ENCODE measurements around the gene JTB.

Gene JTB

DNA sequence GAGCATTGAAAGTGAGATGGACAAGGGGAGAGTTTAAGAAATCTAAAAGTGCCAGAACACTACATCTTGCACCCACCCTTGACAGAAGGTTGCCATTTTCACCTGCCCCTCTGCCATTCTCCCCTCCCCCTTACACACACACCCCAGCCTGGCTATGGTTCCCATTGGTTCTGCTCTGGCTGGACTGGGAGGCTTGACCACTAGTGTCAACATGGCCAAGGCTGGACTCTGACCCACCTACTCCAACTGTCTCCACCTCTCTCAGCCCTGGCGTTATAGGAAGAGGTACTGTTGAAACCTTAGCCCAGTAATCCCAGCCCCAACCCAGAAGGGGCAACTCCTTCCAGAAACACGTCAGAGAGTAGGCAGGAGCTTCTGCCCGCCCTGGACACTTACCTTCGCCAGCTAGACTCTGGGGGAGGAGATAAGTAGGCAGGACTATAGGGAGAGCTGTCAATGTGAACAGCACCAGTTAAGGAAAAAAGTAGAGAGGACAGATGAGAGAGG, 23.6 kb downstream of the JTB start:
- no peak for DNase-seq

DNA sequence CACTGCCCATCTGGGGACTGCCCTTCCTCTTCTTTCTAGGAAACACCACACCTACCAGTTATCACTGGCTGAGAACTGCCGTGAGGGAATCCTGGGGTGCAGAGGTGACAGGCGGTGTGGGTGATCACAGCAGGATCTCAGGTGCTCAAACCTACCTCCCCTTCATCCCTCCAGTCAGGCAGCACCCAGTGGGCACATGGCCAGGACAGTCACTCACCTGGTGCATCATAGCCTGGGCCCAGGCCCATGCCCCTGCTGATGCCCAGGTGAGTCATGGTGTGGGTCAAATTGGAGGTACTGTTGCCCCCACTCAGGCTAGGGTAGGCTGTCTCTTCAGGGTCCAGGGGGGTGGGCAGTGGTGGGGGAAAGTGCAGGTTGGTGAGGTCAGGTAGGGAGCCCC, 25.7 kb downstream of the JTB start:
- no peak for DNase-seq

DNA sequence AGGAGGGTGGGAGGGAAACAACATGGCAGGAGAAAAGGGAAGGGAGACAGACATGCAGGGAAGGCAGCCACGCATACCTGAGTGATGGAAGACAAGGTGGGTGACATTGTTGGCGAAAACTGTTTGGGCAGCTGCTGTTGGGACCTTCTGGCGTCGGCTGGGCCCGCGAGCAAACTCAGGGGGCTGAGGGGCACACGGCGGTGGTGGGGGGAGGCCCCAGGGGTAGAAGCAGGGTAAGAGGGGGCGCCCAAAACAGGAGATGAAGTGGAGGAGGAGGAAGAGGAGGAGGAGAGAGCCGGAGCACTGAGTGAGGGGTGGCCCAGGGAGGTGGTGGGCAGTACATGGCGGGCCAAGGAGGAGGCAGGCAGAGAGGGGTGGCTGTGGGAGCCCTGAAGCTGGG, 26.3 kb downstream of the JTB start:
- no peak for DNase-seq

DNA sequence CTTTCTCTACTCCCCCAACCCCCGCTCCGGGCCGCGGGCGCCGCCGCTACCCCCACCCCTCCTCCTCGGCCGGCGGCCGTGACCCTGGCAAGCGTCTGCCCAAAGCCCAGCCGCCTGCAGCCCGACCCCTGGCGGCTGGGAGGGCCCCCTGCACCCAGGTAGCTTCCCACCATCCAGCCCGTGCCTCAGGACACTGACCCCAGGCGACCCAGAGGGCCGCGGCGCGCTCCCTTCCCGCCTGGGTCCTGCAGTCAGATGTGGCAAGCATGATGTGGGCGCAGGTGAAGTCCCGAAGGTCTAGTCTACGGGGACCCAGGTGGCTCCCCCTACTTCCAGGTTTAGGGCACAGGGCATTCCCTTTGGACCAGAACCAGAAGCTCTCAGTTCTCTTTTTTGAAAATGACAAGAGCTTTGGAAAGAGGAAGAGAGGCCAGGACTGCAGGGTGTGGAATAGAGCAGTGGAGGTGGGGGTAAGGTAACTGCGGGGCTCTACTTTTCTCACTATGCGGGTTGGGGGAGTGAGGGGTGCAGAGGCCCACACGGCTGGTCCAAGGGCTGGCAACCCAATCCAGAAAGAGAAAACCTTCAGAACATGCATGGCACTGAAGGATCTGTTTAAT, 30.7 kb downstream of the JTB start, which contains the start of gene DENND4B:
Gene DENND4B (minus strand): TSS at position 97 of the 620 bp plus-strand sequence. CDS start 2,344 bp downstream, outside the sequence.
- peak; percentile 78 for DNase-seq

DNA sequence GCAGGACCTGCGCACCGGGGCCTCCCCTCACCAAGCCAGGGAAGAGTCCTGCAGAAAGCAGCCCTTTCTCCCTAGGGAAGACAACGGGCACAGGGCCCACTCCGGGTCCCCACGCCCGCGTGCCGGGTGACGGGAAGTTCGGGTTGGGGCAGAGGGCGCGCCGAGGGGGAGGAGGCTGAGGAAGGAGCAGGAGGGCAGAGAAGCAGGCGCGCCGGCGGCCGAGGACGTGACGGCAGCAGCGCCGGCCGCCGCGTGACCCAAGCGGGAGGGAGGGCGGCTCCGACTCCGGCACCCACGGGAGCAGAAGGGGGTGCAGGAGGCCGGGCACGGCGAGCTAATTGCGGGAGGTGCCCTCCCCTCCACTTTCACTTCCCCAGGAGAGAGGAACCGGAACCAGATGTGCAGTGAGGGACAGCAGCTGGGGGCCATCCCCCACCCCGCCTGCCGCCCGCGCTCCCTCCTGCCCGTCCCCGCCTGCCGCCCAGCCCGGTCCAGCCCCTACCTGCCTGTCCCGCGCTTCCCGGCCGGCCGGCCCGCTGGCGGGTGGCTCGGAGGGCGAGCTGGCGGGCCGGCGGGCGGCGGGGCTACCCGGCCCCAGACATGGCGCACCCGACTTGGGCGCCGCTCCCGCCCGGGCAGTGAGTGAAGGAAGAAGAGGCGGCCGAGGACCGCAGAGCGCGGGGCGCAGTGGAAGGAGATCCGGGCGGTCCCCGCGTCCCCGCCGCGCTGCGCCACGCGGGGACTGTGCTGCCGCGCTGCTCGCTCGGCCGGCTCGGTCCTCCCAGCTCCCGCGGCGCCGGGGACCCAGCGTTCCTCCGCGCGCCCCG, 31.5 kb downstream of the JTB start:
- DNase-seq = peak; percentile 79

DNA sequence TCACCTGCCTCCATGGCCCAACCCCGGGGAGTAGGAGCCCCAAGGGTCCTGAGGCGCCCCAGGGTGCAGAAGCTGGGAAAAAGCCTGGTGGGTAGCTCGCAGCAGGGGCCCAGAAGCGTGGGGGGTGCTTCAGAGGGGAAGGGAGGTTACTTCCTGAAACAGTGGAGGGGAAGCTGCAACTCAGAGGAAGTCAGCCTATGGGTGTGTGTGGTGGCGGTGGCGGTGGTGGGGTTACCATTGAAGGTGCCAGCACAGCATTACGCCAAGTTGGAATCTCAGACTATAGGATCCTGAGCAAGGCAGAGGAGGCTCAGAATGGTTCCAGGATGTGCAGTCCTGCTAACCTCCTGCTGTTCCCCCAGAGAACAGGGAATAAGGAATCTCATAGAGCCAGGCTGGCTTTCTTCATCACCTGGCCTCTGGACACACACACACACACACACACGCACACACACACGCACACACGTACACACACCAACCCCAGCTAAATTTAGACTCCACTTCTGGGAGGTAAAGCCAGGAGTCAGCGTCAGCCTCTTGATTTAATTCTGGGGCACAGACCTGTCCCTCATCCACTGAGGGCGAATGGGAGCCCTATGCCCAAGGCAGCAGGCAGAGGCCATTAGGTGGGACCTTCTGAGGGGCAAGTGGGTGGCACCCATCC, 32.2 kb downstream of the JTB start:
- peak; percentile 62 for DNase-seq

DNA sequence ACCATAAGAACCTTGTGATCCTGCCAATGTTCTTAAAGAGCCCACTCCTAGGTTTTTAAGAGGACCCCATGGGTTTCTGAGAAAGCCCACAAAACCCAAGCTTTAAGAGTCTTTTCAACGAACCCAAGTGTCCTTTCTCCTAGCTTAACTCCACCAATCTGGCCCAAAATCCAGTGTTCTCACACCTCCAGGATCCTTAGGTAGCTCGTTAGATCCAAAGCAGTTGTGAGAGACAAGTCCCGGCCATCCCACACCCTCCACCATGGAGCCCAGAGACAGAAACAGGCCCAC, 32.7 kb downstream of the JTB start:
- no peak for DNase-seq

DNA sequence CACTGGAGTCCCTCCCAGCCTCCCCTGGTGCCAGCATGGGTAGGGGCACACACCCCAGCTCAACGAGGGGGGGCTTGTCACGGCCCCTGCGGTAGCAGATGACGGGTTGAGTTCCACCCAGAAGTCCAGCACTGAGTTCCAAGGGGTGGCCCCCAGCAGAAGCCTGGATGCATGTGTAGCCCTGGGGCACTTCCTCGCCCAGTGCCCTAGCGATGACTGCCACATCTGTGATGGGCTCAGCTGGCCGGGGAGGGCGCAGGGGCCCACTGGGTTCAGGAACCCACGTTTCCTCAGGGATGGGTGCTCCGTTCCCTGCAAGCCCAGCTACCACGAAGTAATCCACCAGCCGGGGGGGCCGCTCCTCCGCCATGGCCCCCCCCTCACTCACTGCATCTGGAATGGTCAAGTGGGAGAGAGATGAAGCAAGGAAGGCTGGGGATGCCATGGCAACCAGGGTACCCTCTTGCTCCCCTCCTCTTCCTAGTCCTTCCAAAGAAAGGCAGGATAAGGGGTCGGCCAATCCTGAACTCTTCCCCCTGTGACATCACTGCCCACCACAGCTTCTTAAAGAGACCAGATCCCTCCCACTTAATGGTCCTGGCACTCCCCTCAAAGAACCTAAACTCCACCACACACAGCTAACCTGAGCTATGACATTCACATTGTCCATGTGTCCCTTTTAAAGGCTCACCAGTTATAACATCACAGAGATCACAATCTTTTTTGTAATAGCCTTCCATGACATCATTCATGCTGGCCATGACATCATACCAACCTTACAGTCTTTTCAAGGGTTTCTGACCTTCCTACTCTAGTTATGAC, 33.3 kb downstream of the JTB start:
- no peak for DNase-seq

DNA sequence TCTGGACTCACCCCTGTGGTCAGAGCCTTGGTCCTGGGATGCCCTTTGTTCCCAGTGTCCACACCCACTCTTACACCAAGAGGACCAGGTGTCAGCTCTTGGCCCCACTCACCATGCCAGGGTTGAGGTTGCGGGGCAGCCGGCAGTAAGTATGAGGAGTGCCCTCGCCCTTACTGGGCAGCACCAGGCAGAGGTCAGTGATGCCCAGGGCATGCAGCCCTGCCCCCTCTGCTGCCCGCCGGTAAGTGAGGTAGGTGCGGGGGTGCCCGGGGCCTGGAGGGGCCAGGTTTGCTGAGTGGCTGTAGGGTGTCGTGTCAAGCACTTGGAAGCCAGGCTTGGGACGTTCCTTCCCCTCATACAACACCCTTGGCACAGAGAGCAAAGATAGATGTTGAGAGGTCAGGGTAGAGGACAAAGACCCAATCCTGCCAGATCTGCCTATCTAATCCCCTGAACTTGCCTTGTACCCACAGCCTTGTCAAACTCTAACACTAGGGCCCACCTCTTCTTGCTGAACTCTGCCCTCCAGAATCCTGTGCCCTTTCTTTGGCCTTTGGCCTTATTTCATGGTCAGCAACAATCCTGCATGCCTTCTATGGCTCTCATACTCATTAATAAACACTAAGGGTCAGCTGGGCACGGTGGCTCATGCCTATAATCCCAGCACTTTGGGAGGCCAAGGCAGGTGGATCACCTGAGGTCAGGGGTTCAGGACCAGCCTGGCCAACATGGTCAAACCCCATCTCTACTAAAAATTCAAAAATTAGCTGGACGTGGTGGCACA, 34.5 kb downstream of the JTB start:
- DNase-seq = no peak

DNA sequence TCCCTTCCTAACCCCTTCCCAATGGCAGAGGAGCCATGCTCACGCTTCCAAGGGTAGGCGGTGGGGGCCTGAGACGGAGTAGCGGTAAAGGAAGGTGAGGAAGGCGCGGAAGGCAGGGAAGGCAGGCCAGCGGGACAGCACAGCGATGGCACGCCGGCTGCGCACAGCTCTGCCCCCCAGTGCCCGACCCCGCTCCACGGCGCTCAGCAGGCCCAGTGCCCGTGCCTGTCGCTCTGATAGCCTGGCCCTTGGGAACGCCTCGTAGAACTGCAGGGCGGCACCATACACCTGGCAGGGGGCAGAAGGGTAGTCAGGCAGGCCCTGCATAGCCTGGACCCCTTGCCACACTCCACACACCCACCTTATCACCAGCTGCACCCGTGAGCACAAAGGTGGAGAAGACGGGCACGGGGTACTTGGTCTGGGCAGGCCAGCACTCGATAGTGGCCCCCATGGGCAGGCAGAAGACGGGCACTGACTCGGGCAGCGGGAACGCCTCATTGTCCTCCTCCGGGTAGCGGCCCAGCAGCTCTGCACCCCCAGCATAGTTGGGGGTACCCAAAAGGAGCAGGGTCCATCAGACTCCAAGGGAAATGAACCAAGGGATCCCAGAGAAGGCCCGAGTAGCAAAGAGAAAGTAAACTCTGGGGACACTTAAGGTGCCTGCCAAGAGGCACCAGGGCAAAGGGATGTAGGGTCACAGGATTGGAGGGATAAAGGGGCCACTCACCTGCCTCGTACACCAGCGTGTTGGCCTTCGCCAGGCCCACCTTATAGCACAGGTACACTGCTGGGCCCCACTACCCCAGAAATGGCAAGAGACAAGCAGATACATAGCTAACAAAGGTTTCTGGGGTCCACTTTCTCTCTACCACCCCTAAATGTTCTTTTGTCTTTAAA, 35.4 kb downstream of the JTB start:
- DNase-seq = no peak

DNA sequence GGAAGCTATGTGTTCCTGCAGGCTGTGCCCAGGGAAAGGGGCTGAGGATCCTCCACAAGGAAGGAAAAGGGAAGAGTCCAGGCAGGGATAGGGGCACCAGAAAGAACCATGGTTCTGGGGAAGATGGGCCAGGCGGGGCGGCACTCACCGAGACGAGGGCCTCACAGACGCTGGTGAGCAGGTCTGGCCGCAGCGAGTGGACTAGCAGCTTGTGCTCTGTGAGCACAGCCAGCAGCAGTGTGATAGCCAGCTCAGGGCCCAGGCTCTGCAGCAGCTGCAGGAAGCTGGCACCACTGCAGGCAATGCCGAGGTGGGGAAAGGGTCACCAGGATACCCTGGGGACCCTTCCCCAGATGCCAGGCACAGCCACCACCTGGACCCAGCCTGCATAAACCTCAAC, 36.7 kb downstream of the JTB start:
- DNase-seq = no peak

DNA sequence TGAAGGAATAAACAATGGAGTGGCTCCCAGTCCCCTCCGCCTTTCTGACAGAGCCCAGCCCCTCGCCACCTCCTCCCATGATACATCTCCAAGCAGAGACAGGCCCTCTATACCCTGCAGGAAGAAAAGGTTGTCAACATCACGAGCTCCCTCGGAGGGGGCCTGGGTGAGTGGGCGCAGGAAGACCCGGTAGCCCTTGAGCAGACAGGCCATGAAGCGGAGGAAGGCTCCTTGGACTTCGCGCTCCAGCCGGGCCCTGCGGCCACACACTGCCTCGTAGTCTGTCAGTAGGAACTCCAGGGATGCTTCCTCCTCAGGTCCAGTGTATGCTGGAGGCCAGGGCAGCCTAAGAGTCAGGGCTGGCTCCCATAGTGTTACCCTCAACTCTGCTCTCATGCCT, 38.0 kb downstream of the JTB start:
- DNase-seq = no peak

DNA sequence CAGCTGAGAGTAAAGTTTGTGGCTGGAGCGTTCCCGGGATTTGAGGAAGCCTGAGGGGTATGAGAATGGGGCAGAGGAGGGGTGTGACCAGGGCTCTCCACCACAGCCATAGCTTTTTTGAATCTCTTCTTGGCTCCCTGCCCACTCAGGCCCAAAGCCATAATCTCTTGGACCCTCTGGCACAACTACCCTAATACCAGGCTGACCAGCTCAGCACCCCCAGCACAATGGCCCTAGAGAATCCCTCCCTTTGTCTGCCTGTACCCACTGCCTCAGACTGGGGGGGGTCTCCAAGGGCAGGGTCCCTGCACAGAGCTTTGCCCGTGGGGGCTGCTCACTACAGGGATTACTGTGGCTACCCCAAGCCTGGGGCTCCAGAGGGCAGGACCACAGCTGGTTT, 38.5 kb downstream of the JTB start:
- no peak for DNase-seq

DNA sequence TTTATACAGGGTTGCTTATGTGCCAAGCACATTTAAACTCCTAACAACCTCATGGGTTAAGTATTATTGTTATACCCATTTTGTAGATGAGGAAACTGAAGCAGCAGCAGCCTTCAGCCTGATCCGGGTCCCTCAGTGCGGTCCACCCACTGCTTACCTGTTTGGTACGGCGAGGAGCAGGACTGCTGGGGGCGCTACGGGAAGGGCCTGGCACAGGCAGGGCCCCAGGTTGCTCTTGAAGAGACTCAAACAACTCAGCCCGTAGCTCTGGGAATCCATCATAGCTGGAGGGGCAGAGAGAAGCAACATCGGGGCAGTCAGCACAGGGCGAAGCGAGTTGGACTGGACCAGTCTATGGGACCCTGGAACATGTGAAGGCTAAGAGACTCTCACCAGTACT, 40.1 kb downstream of the JTB start:
- DNase-seq = no peak

DNA sequence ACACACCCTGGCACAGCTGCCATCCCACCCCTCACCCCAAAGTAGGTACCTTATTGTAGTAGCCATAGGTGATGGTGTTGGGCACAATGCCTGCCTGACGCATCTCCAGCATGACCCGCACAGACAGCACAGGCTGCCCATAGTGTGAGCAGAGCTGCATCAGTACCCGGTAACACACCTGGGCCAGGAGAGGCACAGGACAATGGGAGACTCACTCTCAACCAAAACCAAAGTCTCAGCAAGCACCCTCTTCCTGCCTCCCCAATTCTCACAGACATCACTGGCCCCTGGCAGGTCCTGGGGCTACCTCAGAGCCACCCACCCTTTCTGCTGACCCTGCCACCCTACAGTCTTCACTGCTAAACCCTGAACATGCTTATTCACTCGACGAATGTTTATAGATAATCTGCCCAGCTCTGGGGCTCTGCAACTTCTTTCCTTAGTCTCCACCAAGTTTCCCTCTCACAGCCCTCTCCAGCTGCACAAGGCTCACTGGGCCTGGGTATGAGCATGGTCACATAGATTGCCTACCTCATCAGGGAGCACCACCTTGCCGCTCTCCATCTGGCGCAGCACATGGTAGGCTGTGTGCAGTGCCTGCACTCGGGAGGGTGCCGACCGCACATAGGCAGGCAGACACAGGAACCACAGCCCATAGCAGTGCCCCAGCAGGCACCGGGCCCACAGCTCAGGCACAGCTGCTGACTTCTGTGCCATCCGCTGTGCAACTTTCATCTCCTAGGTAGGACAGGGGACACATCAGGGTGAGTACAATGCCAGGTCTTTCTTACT, 41.3 kb downstream of the JTB start:
- DNase-seq = no peak

DNA sequence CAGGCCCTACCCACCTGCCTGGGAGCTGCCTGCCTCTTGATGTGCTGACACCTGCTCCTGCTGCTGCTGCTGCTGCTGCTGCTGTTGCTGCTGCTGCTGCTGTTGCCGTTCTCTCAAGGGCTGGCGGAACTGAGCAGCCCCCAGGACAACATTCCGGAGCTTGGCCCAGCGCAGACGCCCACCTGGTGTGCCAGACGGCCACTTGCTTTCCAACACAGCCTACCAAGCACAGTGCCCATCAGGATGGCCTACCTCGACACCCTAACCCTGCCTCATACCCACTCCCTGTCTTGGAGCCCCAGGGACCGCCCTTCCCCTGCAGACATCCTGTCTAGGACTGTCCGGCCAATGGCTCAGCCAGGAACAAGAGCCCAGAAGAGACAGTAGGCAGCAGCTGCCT, 42.7 kb downstream of the JTB start:
- no peak for DNase-seq

DNA sequence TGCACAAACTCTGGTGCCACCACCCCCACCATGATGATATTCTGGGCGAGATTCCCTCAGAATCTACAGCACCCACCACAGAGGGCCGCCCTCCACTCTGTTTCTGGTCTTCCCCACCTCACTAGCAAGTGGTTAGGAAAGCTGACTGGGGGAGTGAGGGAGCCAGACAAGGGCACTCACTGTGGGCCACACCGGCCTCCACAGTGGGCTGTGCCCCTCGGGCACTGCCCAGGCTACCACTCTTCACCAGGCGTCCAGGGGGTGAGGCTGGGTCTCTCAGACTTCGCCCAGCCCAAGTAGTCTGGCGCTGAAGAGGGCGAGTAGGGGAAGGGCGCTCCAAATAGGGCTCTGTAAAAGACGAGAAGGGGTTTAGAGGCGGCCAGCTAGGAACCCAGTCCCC, 43.5 kb downstream of the JTB start:
- no peak for DNase-seq

DNA sequence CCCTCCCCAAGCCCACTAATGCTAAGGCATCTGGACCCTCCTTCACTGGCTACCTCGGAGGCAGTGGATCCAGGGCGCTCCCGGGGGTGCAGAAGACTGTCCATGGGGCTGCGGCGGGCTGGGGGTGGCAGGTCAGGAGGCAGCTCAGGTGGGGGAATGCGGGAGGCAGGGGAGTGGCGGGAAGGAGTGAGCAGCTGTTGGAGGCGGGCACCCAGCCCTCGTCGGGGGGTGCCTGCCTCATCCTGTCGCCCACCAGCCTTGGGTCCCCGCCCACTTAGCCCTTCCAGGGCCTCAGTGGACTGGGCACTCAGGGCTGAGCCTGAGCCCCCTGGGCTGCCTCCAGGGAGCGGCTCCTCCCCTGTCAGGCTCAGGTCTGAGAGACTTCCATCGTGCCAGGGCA, 44.0 kb downstream of the JTB start:
- DNase-seq = no peak

DNA sequence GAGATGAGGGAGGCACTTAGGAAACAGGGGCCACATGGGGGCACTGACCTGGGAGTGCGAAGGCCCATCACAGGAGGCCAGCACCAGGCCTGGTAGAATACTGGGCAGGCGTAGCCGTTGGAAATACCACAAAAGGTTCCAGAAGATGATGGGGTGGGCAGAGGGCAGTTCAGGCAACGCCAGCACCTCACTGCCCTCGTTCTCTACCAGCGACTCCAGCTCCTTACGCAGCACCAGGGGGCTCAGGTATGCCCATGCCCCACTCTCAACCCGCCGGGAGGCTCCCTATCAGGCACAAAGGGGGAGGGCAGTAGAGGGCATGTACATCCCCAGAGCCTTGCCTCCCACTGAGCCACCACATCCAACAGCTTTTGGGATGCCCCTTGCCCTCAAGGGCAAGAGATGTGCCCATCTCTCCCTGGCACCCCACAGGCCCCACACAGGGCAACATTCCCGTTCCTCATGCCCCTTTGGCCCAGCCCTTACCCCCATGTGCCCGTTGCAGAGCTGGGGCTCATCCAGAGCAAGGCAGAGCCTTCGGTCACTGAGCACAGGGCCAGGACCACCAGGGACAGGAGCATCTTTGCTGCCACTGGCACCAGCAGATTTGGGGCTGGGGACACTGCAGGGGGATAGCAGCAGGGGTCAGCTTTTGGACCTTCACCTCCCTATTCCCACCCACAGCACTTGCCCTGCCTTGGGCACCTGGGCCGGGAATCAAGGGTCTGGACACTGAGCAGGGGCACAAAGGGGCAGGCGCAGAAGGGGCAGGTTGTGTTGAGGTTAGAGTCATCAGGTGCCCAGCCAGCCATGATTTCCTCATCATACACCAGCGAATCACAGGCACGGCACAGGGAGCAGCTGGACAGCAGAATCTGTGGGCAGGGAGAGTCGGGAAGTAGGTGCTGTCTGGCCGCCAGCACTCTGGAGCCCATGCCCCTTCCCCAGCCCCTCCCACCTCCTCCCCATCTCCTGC, 45.0 kb downstream of the JTB start:
- no peak for DNase-seq
